WTC11 (cell line): Measurements from ENCODE around the gene SHANK3. TPM values are rescaled to one million over a fixed set of nuclear protein-coding genes. Genes with fewer than 3 reads are reported as not detected.

Experiments used
- ATAC-seq: fragments of 200-7000 bp; cut with Tn5 transposase; 2 replicates; pipeline ENCODE4 v1.10.0; 2021; ENCODE audit warnings: mild to moderate bottlenecking, moderate library complexity
- CTCF ChIA-PET: fragments of 300-600 bp; sonication (Branson Sonifier 250); formaldehyde crosslinking; loops from one replicate; lab custom pipeline; 2021; ENCODE audit warnings: antibody characterized with exemption; lab: Charles Lee
- POLR2A ChIA-PET: fragments of 350-600 bp; sonication (Branson Sonifier 250); formaldehyde crosslinking; loops from one replicate; lab custom pipeline; 2021; ENCODE audit warnings: antibody characterized with exemption; lab: Charles Lee
- DNase-seq: peaks from one replicate; pipeline ENCODE4 v3.0.0; 2021; ENCODE audit warnings: low spot score
- H3K27ac Mint-ChIP-seq: 2 replicates; pipeline ENCODE4 v1.8.0; 2021; ENCODE audit warnings: mixed read lengths
- H3K27me3 Mint-ChIP-seq: 2 replicates; pipeline ENCODE4 v1.8.0; 2021; ENCODE audit warnings: low read depth, mild to moderate bottlenecking, moderate library complexity, mixed read lengths
- H3K36me3 Mint-ChIP-seq: 2 replicates; pipeline ENCODE4 v1.8.0; 2021; ENCODE audit warnings: mixed read lengths
- H3K4me1 Mint-ChIP-seq: 2 replicates; pipeline ENCODE4 v1.8.0; 2022; ENCODE audit warnings: mixed read lengths
- H3K4me3 Mint-ChIP-seq: 2 replicates; pipeline ENCODE4 v1.8.0; 2021; ENCODE audit warnings: mild to moderate bottlenecking, moderate library complexity, mixed read lengths
- H3K9me3 Mint-ChIP-seq: 2 replicates; pipeline ENCODE4 v1.8.0; 2021; ENCODE audit warnings: mixed read lengths
- ARID4B ChIP-seq: sonication (generic); formaldehyde crosslinking; IDR thresholded peaks from 2 replicates; pipeline ENCODE4 v1.8.0; 2023; ENCODE audit warnings: missing genetic modification reagents, mild to moderate bottlenecking, borderline replicate concordance
- ATF2 ChIP-seq: sonication (generic); formaldehyde crosslinking; IDR thresholded peaks from 2 replicates; pipeline ENCODE4 v1.8.1; 2022; ENCODE audit warnings: low read depth, missing genetic modification reagents, borderline replicate concordance
- ATF3 ChIP-seq: sonication (generic); formaldehyde crosslinking; conservative IDR thresholded peaks from 2 replicates; pipeline ENCODE4 v1.8.1; 2022; ENCODE audit warnings: mild to moderate bottlenecking, missing genetic modification reagents
- ATF6 ChIP-seq: sonication (generic); formaldehyde crosslinking; IDR thresholded peaks from 2 replicates; pipeline ENCODE4 v1.8.1; 2023; ENCODE audit warnings: mild to moderate bottlenecking, missing genetic modification reagents
- E2F5 ChIP-seq: sonication (generic); formaldehyde crosslinking; IDR thresholded peaks from 2 replicates; pipeline ENCODE4 v1.8.1; 2022; ENCODE audit warnings: mild to moderate bottlenecking, moderate library complexity, missing genetic modification reagents
- ETV6 ChIP-seq: sonication (generic); formaldehyde crosslinking; IDR thresholded peaks from 2 replicates; pipeline ENCODE4 v1.8.1; 2022; ENCODE audit warnings: mild to moderate bottlenecking, missing genetic modification reagents
- FOXK1 ChIP-seq: sonication (generic); formaldehyde crosslinking; IDR thresholded peaks from 2 replicates; pipeline ENCODE4 v1.8.0; 2022; ENCODE audit warnings: mild to moderate bottlenecking, moderate library complexity, missing genetic modification reagents
- KAT7 ChIP-seq: sonication (generic); formaldehyde crosslinking; IDR thresholded peaks from 2 replicates; pipeline ENCODE4 v1.8.1; 2023; ENCODE audit warnings: missing genetic modification reagents, mild to moderate bottlenecking, borderline replicate concordance
- MLX ChIP-seq: sonication (generic); formaldehyde crosslinking; IDR thresholded peaks from 2 replicates; pipeline ENCODE4 v1.8.1; 2023; ENCODE audit warnings: mild to moderate bottlenecking, missing genetic modification reagents, moderate library complexity
- MYBL2 ChIP-seq: sonication (generic); formaldehyde crosslinking; IDR thresholded peaks from 2 replicates; pipeline ENCODE4 v1.8.1; 2023; ENCODE audit warnings: mild to moderate bottlenecking, moderate library complexity, missing genetic modification reagents
- NR3C1 ChIP-seq: sonication (generic); formaldehyde crosslinking; conservative IDR thresholded peaks from 2 replicates; pipeline ENCODE4 v1.8.1; 2023; ENCODE audit warnings: low read depth, mild to moderate bottlenecking, missing genetic modification reagents
- PREB ChIP-seq: sonication (generic); formaldehyde crosslinking; IDR thresholded peaks from 2 replicates; pipeline ENCODE4 v1.8.1; 2022; ENCODE audit warnings: mild to moderate bottlenecking, missing genetic modification reagents, moderate library complexity, borderline replicate concordance
- ZNF396 ChIP-seq: fragments of 250-450 bp; sonication (Bioruptor Pico); IDR thresholded peaks from 2 replicates; pipeline ENCODE4 v1.8.0; 2021; ENCODE audit warnings: mild to moderate bottlenecking, moderate library complexity, borderline replicate concordance
- ZNF416 ChIP-seq: fragments of 250-450 bp; sonication (Bioruptor Pico); IDR thresholded peaks from 2 replicates; pipeline ENCODE4 v1.9.0; 2021; ENCODE audit warnings: mild to moderate bottlenecking, inconsistent platforms
- ZNF512 ChIP-seq: sonication (generic); formaldehyde crosslinking; IDR thresholded peaks from 2 replicates; pipeline ENCODE4 v1.8.1; 2022; ENCODE audit warnings: missing genetic modification reagents, borderline replicate concordance
- total RNA-seq: library from RNA; stranded (reverse); gene quantifications from 3 replicates; pipeline ENCODE4 v1.2.3, GENCODE V29; 2021

The SHANK3 gene
- total RNA-seq, 1 experiment from 2014 or later, result 9.6 TPM

- Mint-ChIP-seq H3K4me1 (no peaks in the 10 kb centered on the region), H3K9me3 (no peaks in the 10 kb centered on the region), H3K27ac (no peak overlapping the region), H3K27me3 (peaks cover 35% of the 10 kb centered on the region), H3K4me3 (no peak overlapping the region), H3K36me3 (no peaks in the 10 kb centered on the region)
- ChIA-PET CTCF (interaction anchor here (0.9 to 1.4 kb wide), 3 partner anchors 11 to 60 kb away, joined by 3 to 4 read pairs (median 4); no protein-coding TSS in a partner anchor), POLR2A (no interaction called here)
- ATAC-seq (no peak), DNase-seq (no peak)
- TF ChIP-seq ZNF512 (CRISPR knock-in tag) (no peak), ZNF396 (CRISPR knock-in tag) (no peak), ATF6 (CRISPR knock-in tag) (no peak), KAT7 (no peak), NR3C1 (CRISPR knock-in tag) (no peak), PREB (CRISPR knock-in tag) (no peak), MYBL2 (CRISPR knock-in tag) (no peak), ATF2 (CRISPR knock-in tag) (no peak), MLX (CRISPR knock-in tag) (no peak)
Measured at GRCh38 chr22:50715250-50715649, 42.6 kb downstream of the SHANK3 start.

- H3K36me3 Mint-ChIP-seq, result no peaks in the 10 kb centered on the region
- CTCF ChIA-PET, result no interaction called here
- no peak overlapping the region for H3K27ac Mint-ChIP-seq
- ATAC-seq (no peak), DNase-seq (no peak)
- POLR2A ChIA-PET, result no interaction called here
- no peak overlapping the region for H3K4me3 Mint-ChIP-seq
- no peaks in the 10 kb centered on the region for H3K4me1 Mint-ChIP-seq
- no peak for TF ChIP-seq ETV6 (CRISPR knock-in tag)
- peaks cover 35% of the 10 kb centered on the region for H3K27me3 Mint-ChIP-seq
- no peaks in the 10 kb centered on the region for H3K9me3 Mint-ChIP-seq
Measured at GRCh38 chr22:50715776-50716175, 43.2 kb downstream of the SHANK3 start.

- DNase-seq (no peak), ATAC-seq (no peak)
- ChIA-PET CTCF (no interaction called here), POLR2A (no interaction called here)
- Mint-ChIP-seq H3K36me3 (no peaks in the 10 kb centered on the region), H3K9me3 (no peaks in the 10 kb centered on the region), H3K27me3 (peaks cover 41% of the 10 kb centered on the region), H3K4me1 (no peaks in the 10 kb centered on the region), H3K27ac (no peak overlapping the region), H3K4me3 (no peak overlapping the region)
- TF ChIP-seq ETV6 (CRISPR knock-in tag) (no peak), ATF3 (CRISPR knock-in tag) (no peak), E2F5 (CRISPR knock-in tag) (no peak), PREB (CRISPR knock-in tag) (no peak), FOXK1 (no peak), ARID4B (CRISPR knock-in tag) (no peak), ZNF416 (no peak)
Measured at GRCh38 chr22:50716290-50717024, 43.8 kb downstream of the SHANK3 start.
